Neutrophil (primary cell): Measurements from ENCODE around the gene MBNL2.

Experiments used
- H3K27ac ChIP-seq: fragments of 200-600 bp; sonication (generic); 2 replicates; pipeline ENCODE4 v1.5.1; 2016; ENCODE audit warnings: mild to moderate bottlenecking, moderate library complexity
- H3K27me3 ChIP-seq: fragments of 200-600 bp; sonication (generic); 2 replicates; pipeline ENCODE4 v1.6.0; 2016; ENCODE audit warnings: mild to moderate bottlenecking
- H3K36me3 ChIP-seq: fragments of 200-600 bp; sonication (generic); 2 replicates; pipeline ENCODE4 v1.5.1; 2017
- H3K4me1 ChIP-seq, 2 experiments: fragments of 200-600 bp in 1 of 2; sonication (generic) in 1 of 2; 1 replicate in 1 of 2; 2 replicates in 1 of 2; pipeline versions ENCODE4 v1.5.1 to v1.6.1; 2013 to 2016; ENCODE audit warnings: low read depth in 1 of 2, low read length in 1 of 2, mild to moderate bottlenecking in 1 of 2, moderate library complexity in 1 of 2; ENCODE audit not compliant: control insufficient read depth in 1 of 2, insufficient read depth in 1 of 2
- H3K4me3 ChIP-seq, 2 experiments: fragments of 200-600 bp in 1 of 2; sonication (generic) in 1 of 2; 1 replicate in 1 of 2; 2 replicates in 1 of 2; pipeline ENCODE4 v1.5.1; 2013 to 2016; ENCODE audit warnings: low read depth in 1 of 2, low read length in 1 of 2, mild to moderate bottlenecking in 1 of 2, moderate library complexity in 1 of 2
- H3K9me3 ChIP-seq: fragments of 200-600 bp; sonication (generic); 2 replicates; pipeline ENCODE4 v1.5.1; 2016
- CTCF ChIP-seq: fragments of 200-600 bp; sonication (generic); IDR thresholded peaks from 2 replicates; pipeline ENCODE4 v1.5.1; 2016; ENCODE audit warnings: antibody characterized with exemption

The MBNL2 gene

GRCh38 chr13:97385146-97385545 is 163.0 kb downstream of the MBNL2 start:
- H3K9me3 ChIP-seq: no peaks in the 10 kb centered on the region
- no peaks in the 10 kb centered on the region for H3K27me3 ChIP-seq
- no peak for TF ChIP-seq CTCF
- no peak overlapping the region for H3K27ac ChIP-seq
- H3K36me3 ChIP-seq: no peaks in the 10 kb centered on the region
- H3K4me3 ChIP-seq: no peak overlapping the region
- peaks cover 4 to 8% of the 10 kb centered on the region in 2 experiments for H3K4me1 ChIP-seq

- Histone ChIP-seq H3K36me3 (no peaks in the 10 kb centered on the region), H3K4me3 (no peak overlapping the region), H3K27me3 (no peaks in the 10 kb centered on the region), H3K4me1 (peaks cover 4 to 8% of the 10 kb centered on the region in 2 experiments), H3K27ac (no peak overlapping the region), H3K9me3 (no peaks in the 10 kb centered on the region)
- TF ChIP-seq CTCF: no peak
Measured at GRCh38 chr13:97385854-97386253, 163.7 kb downstream of the MBNL2 start.

- Histone ChIP-seq H3K27ac (no peak overlapping the region), H3K4me3 (no peak overlapping the region), H3K27me3 (no peaks in the 10 kb centered on the region), H3K9me3 (no peaks in the 10 kb centered on the region), H3K4me1 (peaks cover 4 to 8% of the 10 kb centered on the region in 2 experiments), H3K36me3 (no peaks in the 10 kb centered on the region)
- TF ChIP-seq CTCF: no peak
Measured at GRCh38 chr13:97386801-97387484, 164.8 kb downstream of the MBNL2 start.

GRCh38 chr13:97387485-97387839 is 165.3 kb downstream of the MBNL2 start:
- Histone ChIP-seq H3K4me3 (no peak overlapping the region), H3K27ac (no peak overlapping the region), H3K9me3 (no peaks in the 10 kb centered on the region), H3K27me3 (no peaks in the 10 kb centered on the region), H3K4me1 (peaks cover 4 to 8% of the 10 kb centered on the region in 2 experiments), H3K36me3 (no peaks in the 10 kb centered on the region)
- no peak for TF ChIP-seq CTCF

GRCh38 chr13:97387890-97388289 is 165.8 kb downstream of the MBNL2 start:
- Histone ChIP-seq H3K4me1 (peaks cover 4 to 8% of the 10 kb centered on the region in 2 experiments), H3K9me3 (no peaks in the 10 kb centered on the region), H3K4me3 (no peak overlapping the region), H3K27ac (no peak overlapping the region), H3K36me3 (no peaks in the 10 kb centered on the region), H3K27me3 (no peaks in the 10 kb centered on the region)
- no peak for TF ChIP-seq CTCF

- Histone ChIP-seq H3K9me3 (no peaks in the 10 kb centered on the region), H3K27ac (no peak overlapping the region), H3K27me3 (no peaks in the 10 kb centered on the region), H3K36me3 (no peaks in the 10 kb centered on the region), H3K4me3 (no peak overlapping the region), H3K4me1 (peaks cover 4 to 8% of the 10 kb centered on the region in 2 experiments)
- no peak for TF ChIP-seq CTCF
Measured at GRCh38 chr13:97388373-97388772, 166.2 kb downstream of the MBNL2 start.
